Panc1 (cell line): Measurements from ENCODE around the gene SH3PXD2A.

Source experiments
- TF ChIP-seq, protein P1 (sequence below), 2 experiments: IDR thresholded peaks; 2 replicates each; pipeline ENCODE4 v1.6.1; 2011 to 2012; ENCODE audit warnings: low read depth in 2 of 2, control low read depth in 1 of 2, low read length in 1 of 2, mild to moderate bottlenecking in 1 of 2, moderate library complexity in 1 of 2; ENCODE audit not compliant: insufficient read depth in 1 of 2
- TF ChIP-seq, protein P2 (sequence below): fragments of 450-650 bp; IDR thresholded peaks from 2 replicates; pipeline ENCODE4 v1.5.1; 2017; ENCODE audit warnings: mild to moderate bottlenecking

DNA sequence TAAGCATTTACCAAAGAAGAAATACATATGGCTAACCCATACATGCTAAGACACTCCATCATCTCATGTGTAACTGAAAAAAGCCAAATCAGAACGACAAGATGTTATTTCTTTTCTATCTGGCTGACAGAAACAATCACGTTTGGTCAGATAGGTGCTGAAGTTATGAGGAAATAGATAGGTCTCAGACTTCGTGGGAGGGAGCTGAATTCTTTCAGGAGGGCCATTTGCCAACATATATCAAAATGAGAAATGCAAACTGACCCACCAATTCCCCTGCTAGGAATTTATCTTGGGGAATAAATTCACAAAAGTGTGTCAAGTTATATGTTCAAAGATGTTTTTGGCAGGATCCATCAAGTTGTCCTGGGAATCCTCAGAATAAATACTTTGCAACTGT lies 32.6 kb downstream of the SH3PXD2A start:
- TF ChIP-seq, protein P1, sequence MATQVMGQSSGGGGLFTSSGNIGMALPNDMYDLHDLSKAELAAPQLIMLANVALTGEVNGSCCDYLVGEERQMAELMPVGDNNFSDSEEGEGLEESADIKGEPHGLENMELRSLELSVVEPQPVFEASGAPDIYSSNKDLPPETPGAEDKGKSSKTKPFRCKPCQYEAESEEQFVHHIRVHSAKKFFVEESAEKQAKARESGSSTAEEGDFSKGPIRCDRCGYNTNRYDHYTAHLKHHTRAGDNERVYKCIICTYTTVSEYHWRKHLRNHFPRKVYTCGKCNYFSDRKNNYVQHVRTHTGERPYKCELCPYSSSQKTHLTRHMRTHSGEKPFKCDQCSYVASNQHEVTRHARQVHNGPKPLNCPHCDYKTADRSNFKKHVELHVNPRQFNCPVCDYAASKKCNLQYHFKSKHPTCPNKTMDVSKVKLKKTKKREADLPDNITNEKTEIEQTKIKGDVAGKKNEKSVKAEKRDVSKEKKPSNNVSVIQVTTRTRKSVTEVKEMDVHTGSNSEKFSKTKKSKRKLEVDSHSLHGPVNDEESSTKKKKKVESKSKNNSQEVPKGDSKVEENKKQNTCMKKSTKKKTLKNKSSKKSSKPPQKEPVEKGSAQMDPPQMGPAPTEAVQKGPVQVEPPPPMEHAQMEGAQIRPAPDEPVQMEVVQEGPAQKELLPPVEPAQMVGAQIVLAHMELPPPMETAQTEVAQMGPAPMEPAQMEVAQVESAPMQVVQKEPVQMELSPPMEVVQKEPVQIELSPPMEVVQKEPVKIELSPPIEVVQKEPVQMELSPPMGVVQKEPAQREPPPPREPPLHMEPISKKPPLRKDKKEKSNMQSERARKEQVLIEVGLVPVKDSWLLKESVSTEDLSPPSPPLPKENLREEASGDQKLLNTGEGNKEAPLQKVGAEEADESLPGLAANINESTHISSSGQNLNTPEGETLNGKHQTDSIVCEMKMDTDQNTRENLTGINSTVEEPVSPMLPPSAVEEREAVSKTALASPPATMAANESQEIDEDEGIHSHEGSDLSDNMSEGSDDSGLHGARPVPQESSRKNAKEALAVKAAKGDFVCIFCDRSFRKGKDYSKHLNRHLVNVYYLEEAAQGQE (IDR thresholded peaks at IDR 0.05; ENCODE audit: insufficient read depth in 1 of 2, low read depth in 2 of 2, low read length in 1 of 2) = no peak
- TF ChIP-seq, protein P2, sequence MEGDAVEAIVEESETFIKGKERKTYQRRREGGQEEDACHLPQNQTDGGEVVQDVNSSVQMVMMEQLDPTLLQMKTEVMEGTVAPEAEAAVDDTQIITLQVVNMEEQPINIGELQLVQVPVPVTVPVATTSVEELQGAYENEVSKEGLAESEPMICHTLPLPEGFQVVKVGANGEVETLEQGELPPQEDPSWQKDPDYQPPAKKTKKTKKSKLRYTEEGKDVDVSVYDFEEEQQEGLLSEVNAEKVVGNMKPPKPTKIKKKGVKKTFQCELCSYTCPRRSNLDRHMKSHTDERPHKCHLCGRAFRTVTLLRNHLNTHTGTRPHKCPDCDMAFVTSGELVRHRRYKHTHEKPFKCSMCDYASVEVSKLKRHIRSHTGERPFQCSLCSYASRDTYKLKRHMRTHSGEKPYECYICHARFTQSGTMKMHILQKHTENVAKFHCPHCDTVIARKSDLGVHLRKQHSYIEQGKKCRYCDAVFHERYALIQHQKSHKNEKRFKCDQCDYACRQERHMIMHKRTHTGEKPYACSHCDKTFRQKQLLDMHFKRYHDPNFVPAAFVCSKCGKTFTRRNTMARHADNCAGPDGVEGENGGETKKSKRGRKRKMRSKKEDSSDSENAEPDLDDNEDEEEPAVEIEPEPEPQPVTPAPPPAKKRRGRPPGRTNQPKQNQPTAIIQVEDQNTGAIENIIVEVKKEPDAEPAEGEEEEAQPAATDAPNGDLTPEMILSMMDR = no peak
